IPS-NIHi7 (cell line): ENCODE measurements around the gene SLC30A7.
A peak's percentile ranks its signal among the peaks of the same experiment; 100 is the strongest.
"Not testable (repeated sequence)": the region's sequence is repeated elsewhere in the genome, so short reads cannot be mapped to it uniquely, and the experiment has no call there.

ENCODE experiments used
- DNase-seq: peaks from one replicate; pipeline ENCODE4 v3.0.0; 2012; ENCODE audit warnings: mixed read lengths; ENCODE audit errors: extremely low spot score

SLC30A7 gene

DNA sequence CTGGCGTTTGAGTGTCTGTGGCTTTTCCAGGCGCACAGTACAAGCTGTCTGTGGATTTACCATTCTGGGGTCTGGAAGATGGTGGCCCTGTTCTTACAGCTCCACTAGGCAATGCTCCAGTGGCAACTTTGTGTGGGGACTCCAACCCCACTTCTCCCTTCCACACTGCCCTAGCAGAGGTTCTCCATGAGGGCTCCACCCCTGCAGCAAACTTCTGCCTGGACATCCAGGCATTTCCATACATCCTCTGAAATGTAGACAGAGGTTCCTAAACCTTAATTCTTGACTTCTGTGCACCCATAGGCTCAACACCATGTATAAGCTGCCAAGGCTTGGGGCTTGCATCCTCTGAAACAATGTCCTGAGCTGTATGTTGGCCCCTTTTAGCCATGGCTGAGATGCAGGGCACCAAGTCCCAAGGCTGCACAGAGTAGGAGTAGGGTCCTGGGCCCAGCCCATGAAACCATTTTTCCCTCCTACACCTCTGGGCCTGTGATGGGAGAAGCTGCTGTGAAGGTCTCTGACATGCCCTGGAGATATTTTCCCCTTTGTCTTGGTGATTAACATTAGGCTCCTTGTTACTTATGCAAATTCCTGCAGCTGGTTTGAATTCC lies 5.9 kb upstream of the SLC30A7 start:
- not testable (repeated sequence) for DNase-seq

DNA sequence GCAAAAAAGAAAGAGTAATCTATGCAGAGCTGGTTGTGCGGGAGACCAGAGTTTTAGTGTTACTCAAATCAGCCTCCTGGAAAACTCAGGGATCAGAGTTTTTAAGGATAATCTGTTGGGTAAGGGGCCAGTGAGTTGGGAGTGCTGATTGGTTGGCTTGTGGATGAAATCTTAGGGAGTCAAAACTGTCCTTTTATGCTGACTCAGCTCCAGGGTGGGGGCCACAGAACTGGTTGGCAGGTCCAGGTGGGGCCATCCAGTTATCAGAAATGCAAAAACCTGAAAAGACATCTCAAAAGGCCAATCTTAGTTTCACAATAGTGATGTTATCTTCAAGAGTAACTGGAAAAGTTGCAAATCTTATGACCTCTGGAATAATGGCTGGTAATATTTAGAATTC lies 4.5 kb upstream of the SLC30A7 start:
- DNase-seq: no peak

DNA sequence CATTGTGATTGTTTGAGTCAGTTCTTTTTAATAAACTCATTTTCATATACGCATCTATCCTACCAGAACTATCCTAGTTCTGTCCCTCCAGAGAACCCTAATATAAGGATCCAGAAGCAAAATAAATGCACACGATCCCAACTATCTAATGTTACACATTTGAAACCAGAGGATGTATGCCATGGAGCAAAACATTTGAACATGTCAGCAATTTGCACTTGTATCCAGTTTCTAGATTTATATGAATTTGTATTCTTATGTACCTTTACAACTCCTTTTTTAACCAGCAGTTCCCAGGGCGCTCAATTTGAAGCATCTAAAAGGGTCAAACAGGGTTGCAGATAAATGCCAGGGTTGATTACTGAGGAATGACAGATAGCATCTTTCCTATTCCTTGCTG lies 3.3 kb upstream of the SLC30A7 start:
- DNase-seq: no peak

DNA sequence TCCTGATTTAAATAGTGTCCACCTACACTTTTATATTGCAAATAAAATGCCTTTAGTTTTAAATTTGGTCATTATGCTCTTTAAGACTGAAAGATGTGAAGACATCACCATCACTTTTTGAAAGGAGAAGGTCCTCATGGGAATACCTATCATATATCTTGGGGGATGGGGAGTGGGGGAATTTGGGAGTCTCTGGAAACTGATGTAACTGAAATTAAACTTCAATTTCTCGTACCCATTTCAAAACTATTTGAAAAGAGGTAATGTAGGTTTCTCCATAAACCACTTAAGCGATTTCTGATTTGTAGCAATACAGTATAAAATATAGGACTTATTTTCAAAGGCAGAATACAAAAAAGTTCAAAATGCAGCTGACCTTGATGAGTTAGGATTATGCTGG lies 2.2 kb upstream of the SLC30A7 start:
- no peak for DNase-seq

DNA sequence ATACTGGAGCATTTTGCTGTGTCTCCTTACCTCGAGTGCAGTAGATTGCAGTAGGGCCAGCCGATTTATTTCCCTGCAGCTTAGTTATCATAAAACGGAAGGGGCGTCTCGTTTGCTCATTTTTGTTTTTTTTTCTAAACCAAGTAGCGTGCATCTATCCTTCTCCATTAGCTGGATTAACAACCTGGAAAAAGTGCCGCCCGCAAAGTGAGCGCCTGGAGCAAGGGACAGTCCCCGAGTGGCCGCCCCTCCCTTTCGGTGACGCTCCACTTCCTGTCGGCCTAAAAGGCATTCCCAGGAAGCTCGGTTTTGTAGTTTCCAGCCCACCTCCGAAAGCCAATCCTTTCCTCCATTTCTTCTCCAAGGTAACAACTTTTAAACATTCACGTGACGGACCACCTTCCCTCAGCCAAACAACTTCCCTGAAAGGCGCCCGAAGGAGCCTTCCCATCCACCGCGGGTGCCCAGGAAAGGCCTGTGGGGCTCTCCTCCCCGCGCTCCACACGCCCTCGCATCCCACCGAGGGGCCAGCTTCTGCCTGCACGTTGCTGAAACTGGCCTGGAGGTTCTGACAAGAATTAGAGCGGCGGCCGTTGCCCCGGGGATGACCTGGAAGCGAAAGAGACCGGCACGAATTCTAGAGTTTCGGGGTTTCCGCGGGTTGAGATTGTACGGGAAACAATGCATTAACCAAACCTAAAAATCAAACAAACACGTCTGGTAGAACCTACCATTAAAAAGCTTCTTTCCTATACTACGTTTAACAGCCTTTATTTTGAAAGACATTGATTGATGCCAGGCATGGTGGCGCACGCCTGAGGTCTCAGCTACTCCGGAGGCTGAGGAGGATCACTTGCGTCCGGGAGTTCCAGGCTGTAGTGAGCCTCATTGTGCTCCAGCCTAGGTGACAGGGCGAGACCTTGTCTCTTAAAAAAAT lies 1.0 kb upstream of the SLC30A7 start, which contains the start of gene EXTL2:
Gene EXTL2 (minus strand): TSS at position 240 of the 937 bp plus-strand sequence. CDS start 6,085 bp downstream, outside the sequence.
- DNase-seq: peak; percentile 85

DNA sequence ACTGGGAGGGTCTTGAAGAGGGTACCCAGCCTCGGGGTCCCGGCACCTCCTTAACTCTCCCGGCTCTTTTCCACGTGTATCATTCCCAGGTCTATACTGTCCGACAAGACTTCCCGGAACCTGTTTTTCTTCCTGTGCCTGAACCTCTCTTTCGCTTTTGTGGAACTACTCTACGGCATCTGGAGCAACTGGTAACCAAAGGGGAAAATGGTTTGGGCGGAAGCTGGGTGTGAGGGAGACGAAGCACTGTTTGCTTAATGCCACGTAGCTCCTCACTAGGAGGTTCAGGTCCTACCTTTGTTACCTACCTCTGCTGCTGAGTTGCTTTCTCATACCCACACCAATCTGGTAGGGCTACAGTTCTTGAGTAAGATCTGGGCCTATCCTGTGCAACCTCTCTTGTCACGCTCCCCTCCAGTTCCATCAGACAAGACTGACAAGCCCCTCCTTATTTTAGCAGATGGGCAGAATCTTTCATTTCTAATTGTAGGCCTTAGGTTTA lies 642 bp downstream of the SLC30A7 start:
- peak; percentile 23 for DNase-seq

DNA sequence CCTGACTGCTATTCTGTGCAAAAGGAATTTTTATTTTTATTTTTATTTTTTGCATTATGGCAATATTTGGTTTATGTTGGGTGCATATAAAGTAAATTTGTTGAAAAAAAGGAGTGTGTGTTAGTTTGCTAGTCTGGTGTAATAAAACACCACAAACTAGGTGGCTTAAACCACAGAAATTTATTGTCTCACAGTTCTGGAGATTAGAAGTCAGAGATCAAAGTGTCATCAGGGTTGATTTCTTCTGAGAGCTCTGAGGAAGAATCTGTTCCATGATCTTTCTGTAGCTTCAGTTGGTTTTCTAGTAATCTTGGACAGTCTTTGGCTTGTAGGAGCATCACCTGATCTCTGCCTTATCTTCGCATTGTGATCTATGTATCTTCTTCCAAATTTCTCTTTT lies 6.5 kb downstream of the SLC30A7 start:
- no peak for DNase-seq

DNA sequence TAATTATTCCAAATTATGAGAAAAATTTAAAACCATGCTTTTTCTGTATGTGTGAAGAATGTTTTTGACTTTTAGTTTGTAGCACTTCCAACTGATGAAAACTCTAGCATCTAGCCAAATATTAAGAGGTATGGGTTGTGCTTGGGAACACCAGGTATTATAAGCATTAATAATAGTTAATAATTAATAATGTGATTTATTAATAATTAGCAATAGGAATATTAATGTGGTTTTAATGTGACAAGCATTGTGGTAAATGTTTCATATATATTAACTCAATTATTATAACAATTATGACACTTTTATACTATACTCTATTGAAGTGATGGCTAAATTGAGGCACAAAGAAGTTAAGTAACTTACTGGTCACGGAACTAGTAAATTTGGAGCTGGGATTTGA lies 7.9 kb downstream of the SLC30A7 start:
- no peak for DNase-seq

DNA sequence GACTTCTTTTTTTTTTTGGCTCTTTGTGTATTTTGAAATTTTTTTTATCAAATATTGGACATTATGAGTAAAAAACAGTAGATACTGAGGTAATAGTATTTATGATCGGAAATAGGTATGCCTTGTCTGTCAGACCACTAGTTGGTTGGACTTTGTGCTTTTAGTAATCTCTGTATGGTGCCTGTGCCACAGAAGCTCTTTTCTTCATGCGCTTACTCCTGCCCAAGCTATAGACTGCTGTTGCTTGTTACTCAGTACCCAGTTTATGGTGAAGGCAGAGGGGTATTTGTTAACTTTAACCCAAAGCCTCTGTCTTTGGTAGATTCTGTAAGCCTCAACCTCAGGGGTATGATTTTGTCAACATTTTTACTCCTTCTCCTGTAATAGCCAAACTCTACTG lies 8.6 kb downstream of the SLC30A7 start:
- no peak for DNase-seq

DNA sequence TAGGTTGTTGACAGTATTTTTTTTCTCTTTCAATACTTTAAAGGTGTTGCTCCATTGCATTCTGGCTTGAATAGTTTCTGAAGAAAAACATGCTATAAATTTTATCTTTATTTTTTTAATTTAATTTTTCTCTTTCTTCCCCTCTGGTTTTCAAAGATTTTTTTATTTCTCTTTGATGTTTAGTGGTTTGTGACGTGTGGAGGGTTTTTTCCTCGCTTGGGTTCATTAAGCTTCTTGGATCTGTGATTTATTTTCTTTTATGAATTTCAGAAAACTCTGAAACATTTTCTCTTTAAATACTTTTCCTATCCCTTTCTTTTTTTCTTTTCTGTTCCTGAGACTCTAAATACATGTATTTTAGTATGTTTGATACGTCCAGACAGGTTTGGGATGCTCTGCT lies 9.3 kb downstream of the SLC30A7 start:
- DNase-seq: no peak

DNA sequence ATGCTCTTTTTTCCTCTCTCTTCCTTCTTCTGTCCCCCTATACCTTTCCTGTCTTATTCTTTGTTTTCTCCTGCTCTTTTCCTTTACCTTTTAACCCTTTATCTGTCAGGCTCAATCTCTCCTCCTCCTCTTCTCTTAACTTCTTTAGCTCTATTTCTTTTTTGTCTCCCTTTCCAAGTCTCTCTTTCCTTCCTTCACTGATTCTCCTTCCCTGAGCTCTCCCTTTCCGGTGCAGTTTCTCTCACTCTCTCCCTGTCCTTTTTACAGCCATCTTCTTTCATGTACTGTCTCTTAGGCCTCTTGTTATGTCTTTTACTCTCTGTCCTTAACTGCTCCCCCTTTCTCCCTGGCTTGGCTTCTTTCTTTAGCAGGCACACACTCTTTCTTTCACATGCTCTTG lies 12.0 kb downstream of the SLC30A7 start:
- no peak for DNase-seq

DNA sequence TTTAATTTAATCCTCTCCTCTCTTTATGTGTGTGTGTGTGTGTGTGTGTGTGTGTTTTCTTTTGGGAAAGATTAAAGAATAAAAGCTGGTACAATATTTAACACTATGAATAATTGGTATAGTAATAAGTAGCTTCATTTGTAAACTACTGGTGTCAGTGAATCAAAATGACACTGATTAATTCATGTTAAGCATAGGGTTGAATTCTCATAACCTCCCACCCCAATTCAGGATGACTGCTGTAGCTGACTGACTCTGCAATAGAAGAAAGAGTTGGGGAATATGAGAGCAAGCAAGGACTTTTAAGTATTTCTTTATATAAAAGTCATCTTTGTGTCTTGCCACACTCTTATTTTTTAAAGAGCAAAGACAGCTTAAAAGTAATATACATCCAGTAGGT lies 13.1 kb downstream of the SLC30A7 start:
- no peak for DNase-seq

DNA sequence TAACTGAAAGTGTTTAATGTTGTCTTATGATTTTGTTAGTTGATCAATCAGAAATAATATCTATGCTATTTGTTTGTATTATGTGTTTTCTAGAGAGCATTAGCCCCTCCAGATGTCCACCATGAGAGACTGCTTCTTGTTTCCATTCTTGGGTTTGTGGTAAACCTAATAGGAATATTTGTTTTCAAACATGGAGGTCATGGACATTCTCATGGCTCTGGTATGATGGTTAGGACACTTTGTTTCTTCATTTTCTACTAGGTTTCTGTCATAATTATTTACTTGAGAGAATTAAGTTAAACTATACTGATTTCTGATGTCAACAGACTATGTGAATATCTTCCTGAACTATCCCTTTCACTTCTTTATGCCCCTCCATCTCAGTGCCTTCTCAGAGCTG lies 16.1 kb downstream of the SLC30A7 start:
- no peak for DNase-seq

DNA sequence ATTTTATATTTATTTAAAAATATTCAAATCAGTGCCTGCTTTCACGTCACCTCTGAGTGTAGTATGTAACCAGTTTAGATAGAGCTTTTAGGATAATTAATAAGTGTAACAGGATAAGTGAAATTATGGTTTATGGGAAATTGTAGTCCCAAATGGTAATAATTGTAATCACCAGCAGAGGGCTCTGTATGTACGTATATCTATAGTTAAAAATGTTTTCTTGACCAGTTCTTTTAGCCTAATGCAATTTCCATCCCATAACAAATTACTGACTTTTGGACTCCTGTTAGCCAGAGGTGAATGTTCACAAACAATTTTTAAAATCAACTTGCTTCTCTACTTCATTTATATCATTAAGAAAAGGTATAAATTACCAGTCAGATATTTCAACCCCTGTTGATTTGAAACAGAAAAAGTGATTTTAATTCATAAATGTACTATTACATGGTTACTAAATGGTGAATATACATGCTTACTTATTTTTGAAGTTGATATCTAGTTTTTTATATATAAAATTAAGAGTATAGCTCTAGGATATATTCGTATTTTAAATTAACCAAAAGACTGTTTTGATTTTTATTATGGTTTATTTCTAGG lies 25.3 kb downstream of the SLC30A7 start:
- peak; percentile 13 for DNase-seq

DNA sequence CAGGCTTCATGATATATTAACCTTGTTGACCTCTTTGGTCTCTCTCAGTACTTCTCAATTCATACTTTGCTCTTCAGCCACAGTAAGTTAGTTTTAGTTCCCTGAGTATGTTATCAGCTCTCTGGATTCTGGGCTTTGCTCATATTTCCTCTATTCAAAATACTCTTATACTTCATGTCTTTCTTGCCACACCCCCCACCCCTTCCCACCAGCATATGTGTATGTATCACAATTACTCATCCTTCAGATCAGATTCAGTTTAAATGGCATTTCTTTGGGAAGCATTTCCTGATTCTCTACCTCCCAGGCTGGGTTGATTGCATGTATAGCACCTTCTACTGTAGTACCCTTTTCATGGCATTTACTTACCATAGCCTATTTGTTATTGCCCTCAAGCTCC lies 28.3 kb downstream of the SLC30A7 start:
- DNase-seq: no peak

DNA sequence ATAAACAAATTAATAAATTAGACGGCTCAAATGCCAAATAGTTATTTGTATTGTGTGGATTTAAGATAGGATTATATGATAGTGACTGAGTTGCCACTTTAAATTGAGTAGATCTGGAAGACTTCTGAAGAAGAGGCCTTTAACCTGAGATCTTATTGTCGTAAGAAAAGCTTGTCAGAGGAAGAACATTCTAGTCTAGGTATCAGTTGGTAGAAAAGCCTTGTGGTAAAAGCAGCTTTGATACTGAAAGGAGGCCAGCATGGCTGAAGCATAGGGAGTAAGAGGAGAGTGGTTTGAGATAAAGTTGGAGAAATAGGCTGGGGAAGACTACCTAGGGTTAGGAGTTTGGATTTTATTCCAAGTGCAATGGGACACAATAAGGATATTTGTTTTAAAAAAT lies 29.1 kb downstream of the SLC30A7 start:
- no peak for DNase-seq

DNA sequence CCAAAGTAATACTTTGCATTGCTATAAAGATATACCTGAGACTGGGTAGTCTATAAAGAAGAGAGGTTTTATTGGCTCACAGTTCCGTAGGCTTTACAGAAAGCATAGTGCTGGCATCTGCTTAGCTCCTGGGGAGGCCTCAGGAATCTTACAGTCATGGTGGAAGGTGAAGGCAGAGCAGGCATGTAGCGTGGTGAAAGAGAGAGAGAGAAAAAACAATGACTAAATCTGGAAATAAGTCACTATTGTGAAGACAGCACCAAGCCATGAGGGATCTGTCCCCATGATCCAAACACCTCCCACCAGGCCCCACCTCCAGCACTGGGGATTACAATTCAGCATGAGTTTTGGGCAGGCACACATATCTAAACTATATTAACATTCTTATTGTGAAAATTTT lies 30.4 kb downstream of the SLC30A7 start:
- DNase-seq: no peak

DNA sequence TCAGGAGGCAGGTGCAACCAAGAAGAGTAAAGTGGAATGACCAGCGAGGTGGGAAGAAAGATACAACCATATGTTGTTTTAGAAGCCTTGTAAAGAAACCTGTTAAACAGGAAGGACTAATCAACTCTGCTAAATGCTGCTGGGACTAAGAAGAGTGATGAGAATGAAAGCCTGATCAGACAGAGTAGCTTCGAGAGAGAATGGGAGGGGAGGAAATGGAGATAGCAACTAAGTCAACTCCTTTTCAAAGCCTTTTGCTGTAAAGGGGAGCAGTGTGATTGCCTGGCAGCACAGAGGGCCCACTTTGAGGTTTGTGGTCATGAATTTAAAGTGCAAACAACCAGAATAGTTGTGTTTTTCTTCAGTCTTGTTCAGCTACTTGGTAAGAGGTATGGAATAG lies 31.4 kb downstream of the SLC30A7 start:
- no peak for DNase-seq

DNA sequence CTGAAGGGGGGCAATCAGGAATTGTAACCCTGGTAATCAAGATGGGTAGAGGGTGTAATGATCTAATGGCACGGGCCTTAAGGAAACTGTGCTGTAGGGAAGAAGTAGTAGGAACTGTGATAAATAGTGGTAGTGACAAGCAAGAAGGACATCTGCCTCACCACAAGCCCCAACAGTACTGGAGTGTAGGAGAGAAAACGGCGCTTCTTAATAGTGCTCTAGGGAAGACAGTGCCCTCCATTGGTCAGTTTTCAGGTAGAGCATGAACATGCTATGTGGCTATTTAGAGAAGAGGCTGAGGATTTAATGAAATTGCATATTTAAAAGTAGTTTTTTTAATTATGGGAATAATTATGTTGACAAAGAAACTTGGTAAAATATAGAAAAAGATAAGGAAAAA lies 32.2 kb downstream of the SLC30A7 start:
- peak; percentile 28 for DNase-seq

DNA sequence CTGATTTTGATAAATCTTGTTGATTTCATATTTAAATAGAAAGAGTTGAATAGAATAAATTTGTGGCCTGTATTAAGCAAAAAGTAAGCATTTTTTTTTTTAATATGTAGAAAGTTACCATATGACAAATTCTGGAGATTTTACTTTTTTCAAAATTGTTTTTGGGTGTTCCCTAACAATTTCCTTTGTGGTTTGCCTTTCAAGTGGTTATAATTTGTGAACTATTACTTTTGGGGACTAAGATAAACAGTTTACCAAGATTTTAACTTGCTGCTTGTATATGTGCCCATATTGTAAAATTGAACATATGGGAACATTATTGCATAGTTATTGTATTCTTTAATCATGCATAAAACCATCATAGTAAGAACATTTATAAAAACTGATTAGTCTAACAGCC lies 34.6 kb downstream of the SLC30A7 start:
- no peak for DNase-seq

DNA sequence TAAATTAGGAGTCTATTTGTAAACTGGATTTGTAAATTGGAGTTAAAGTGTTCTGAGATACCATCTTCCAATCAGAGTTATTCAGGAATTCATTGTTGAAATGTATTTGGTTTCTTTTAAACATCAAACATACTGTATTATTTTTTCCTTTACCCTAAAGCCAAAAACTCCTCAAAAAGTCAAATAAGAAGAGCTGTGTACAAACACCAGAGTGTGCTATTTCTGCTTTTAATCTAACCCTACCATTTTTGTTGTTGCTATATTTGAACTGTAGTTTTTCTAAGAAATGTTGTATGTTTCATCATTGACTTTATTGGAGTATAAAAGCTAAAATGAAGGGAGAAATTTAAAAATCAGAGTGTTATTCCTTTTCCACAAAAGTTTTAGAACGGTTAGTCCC lies 35.8 kb downstream of the SLC30A7 start:
- no peak for DNase-seq

DNA sequence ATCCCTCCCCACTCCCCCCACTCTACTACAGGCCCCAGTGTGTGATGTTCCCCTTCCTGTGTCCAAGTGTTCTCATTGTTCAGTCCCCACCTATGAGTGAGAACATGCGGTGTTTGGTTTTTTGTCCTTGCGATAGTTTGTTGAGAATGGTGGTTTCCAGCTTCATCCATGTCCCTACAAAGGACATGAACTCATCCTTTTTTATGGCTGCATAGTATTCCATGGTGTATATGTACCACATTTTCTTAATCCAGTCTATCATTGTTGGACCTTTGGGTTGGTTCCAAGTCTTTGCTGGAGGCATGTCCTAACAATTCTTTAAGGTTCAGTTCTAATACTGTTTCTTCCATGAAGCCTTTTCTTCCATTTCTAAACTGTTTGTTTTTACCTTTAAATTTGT lies 37.7 kb downstream of the SLC30A7 start:
- not testable (repeated sequence) for DNase-seq
